Endodermal cell (in vitro differentiated cells): ENCODE data around the gene SPAG4. TPM values are rescaled to one million over a fixed set of nuclear protein-coding genes. Genes with fewer than 3 reads are reported as not detected.

ENCODE experiments used
- DNase-seq: peaks from one replicate; pipeline ENCODE4 v3.0.0-alpha.2; 2017
- H3K27ac ChIP-seq: 2 replicates; pipeline ENCODE4 v1.5.1; 2013; ENCODE audit warnings: mild to moderate bottlenecking, low read depth, low read length, moderate library complexity
- H3K27me3 ChIP-seq: 2 replicates; pipeline ENCODE4 v1.6.1; 2013; ENCODE audit warnings: mild to moderate bottlenecking, low read length, moderate library complexity; ENCODE audit not compliant: insufficient read depth, control insufficient read depth, poor library complexity, severe bottlenecking
- H3K36me3 ChIP-seq: 2 replicates; pipeline ENCODE4 v1.7.0; 2013; ENCODE audit warnings: mild to moderate bottlenecking, low read length, moderate library complexity; ENCODE audit not compliant: control insufficient read depth, insufficient read depth
- H3K4me1 ChIP-seq: one replicate; pipeline ENCODE4 v1.7.0; 2013; ENCODE audit warnings: low read length; ENCODE audit not compliant: control insufficient read depth, insufficient read depth
- H3K4me3 ChIP-seq: 2 replicates; pipeline ENCODE4 v1.5.1; 2013; ENCODE audit warnings: mild to moderate bottlenecking, low read length, moderate library complexity
- H3K9ac ChIP-seq: 2 replicates; pipeline ENCODE4 v1.6.1; 2013; ENCODE audit warnings: mild to moderate bottlenecking, low read length, moderate library complexity; ENCODE audit not compliant: poor library complexity, severe bottlenecking; ENCODE audit errors: extremely low read depth
- H3K9me3 ChIP-seq: 2 replicates; pipeline ENCODE4 v1.6.1; 2013; ENCODE audit warnings: mild to moderate bottlenecking, low read length, moderate library complexity; ENCODE audit not compliant: control insufficient read depth
- H3K27ac Mint-ChIP-seq: 2 replicates; pipeline ENCODE4 v1.8.0; 2020; ENCODE audit warnings: mixed read lengths
- H3K27me3 Mint-ChIP-seq: 2 replicates; pipeline ENCODE4 v1.8.0; 2021; ENCODE audit warnings: mild to moderate bottlenecking, mixed read lengths; ENCODE audit not compliant: insufficient read depth
- H3K36me3 Mint-ChIP-seq: 2 replicates; pipeline ENCODE4 v1.8.0; 2020; ENCODE audit warnings: low read depth, mixed read lengths
- H3K4me1 Mint-ChIP-seq: 2 replicates; pipeline ENCODE4 v1.8.0; 2020; ENCODE audit warnings: mixed read lengths
- H3K4me3 Mint-ChIP-seq: 2 replicates; pipeline ENCODE4 v1.8.0; 2020; ENCODE audit warnings: mild to moderate bottlenecking, moderate library complexity, mixed read lengths
- H3K9me3 Mint-ChIP-seq: 2 replicates; pipeline ENCODE4 v1.8.0; 2020; ENCODE audit warnings: mild to moderate bottlenecking, mixed read lengths
- CTCF ChIP-seq: fragments of 200-600 bp; sonication (generic); conservative IDR thresholded peaks from 2 replicates; pipeline ENCODE4 v1.5.0; 2021; ENCODE audit warnings: antibody characterized with exemption, mild to moderate bottlenecking
- WGBS, 2 experiments: methylation state at CpG; one replicate each; pipeline versions ENCODE4 v1.1.5 to v1.1.7; 2013; ENCODE audit warnings: missing lambda C conversion rate in 2 of 2, mixed read lengths in 1 of 2; ENCODE audit not compliant: insufficient coverage in 1 of 2, insufficient read length in 1 of 2; 5-methylcytosine and 5-hydroxymethylcytosine counted together
- total RNA-seq, 2 donors: library from RNA; stranded (reverse); fragmentation: NEBNext Ultra II Directional in 1 of 2; extraction: Animal tissue kit (Norgen Biotek cat#: 25700) in 1 of 2; gene quantifications; 2 replicates in 1 of 2; 3 replicates in 1 of 2; pipeline ENCODE4 v1.2.1, GENCODE V29; 2021

Gene SPAG4
- total RNA-seq, 2 donors from 2014 or later: 1.7 to 3.5 TPM

GRCh38 chr20:35618263-35619131, 2.9 kb downstream of the SPAG4 start:
- H3K27me3 Mint-ChIP-seq: peaks cover 32% of the 10 kb centered on the region
- H3K4me3 Mint-ChIP-seq: peak overlapping the region; percentile 70
- peaks cover 13% of the 10 kb centered on the region for H3K36me3 ChIP-seq
- H3K9me3 Mint-ChIP-seq: no peaks in the 10 kb centered on the region
- peaks cover 10% of the 10 kb centered on the region for H3K27me3 ChIP-seq
- 26 to 33% methylated on average over 18 to 34 of the region's 35 CpGs for WGBS, 2 experiments
- peak; percentile 77 for DNase-seq
- no peaks in the 10 kb centered on the region for H3K9me3 ChIP-seq
- no peak for TF ChIP-seq CTCF
- peaks cover 8% of the 10 kb centered on the region for H3K4me1 Mint-ChIP-seq
- H3K27ac ChIP-seq: no peak overlapping the region
- H3K9ac ChIP-seq: no peak overlapping the region
- no peaks in the 10 kb centered on the region for H3K36me3 Mint-ChIP-seq
- H3K4me1 ChIP-seq: no peaks in the 10 kb centered on the region
- H3K27ac Mint-ChIP-seq: peak overlapping the region; percentile 89
- peak overlapping the region; percentile 81 for H3K4me3 ChIP-seq

- DNase-seq: peak; percentile 98
- Histone ChIP-seq H3K4me1 (no peaks in the 10 kb centered on the region), H3K4me3 (peak overlapping the region; percentile 81), H3K9ac (no peak overlapping the region), H3K27ac (peak overlapping the region; percentile 17), H3K36me3 (peaks cover 19% of the 10 kb centered on the region), H3K27me3 (peaks cover 10% of the 10 kb centered on the region), H3K9me3 (no peaks in the 10 kb centered on the region)
- Mint-ChIP-seq H3K27me3 (peaks cover 24% of the 10 kb centered on the region), H3K36me3 (peaks cover 2% of the 10 kb centered on the region), H3K4me3 (peak overlapping the region; percentile 70), H3K4me1 (peaks cover 8% of the 10 kb centered on the region), H3K9me3 (no peaks in the 10 kb centered on the region), H3K27ac (peak overlapping the region; percentile 89)
- WGBS, 2 experiments: 7 to 28% methylated on average over 13 to 49 of the region's 49 CpGs
- TF ChIP-seq CTCF: peak; percentile 85
Observed at GRCh38 chr20:35619196-35620095, 3.8 kb downstream of the SPAG4 start.

GRCh38 chr20:35620818-35621559, 5.4 kb downstream of the SPAG4 start:
- TF ChIP-seq CTCF: no peak
- Histone ChIP-seq H3K4me1 (no peaks in the 10 kb centered on the region), H3K36me3 (peaks cover 34% of the 10 kb centered on the region), H3K9me3 (no peaks in the 10 kb centered on the region), H3K27me3 (peaks cover 10% of the 10 kb centered on the region), H3K9ac (no peak overlapping the region), H3K27ac (no peak overlapping the region), H3K4me3 (no peak overlapping the region)
- Mint-ChIP-seq H3K4me3 (no peak overlapping the region), H3K27ac (no peak overlapping the region), H3K4me1 (peaks cover 8% of the 10 kb centered on the region), H3K36me3 (peaks cover 17% of the 10 kb centered on the region), H3K27me3 (peaks cover 16% of the 10 kb centered on the region), H3K9me3 (no peaks in the 10 kb centered on the region)
- no peak for DNase-seq
- 97% methylated on average over 11 of the region's 11 CpGs for WGBS, 2 experiments
